NCI-H1694 (cell line): ENCODE results near the gene ANKRD33B.
"Not testable (repeated sequence)": the region's sequence is repeated elsewhere in the genome, so short reads cannot be mapped to it uniquely, and the experiment has no call there.

Source experiments
- DNase-seq: peaks from one replicate; lab custom pipeline; 2025; lab: John Stamatoyannopoulos, UW

Gene ANKRD33B

GRCh38 chr5:10559151-10559550 lies 4.7 kb upstream of the ANKRD33B start:
- DNase-seq = no peak

- DNase-seq = no peak
These were observed 4.0 kb upstream of the ANKRD33B start for GRCh38 chr5:10559871-10560270.

GRCh38 chr5:10562201-10563109 lies 1.4 kb upstream of the ANKRD33B start:
- DNase-seq = no peak

- DNase-seq = no peak
These were observed 543 bp upstream of the ANKRD33B start for GRCh38 chr5:10563110-10563944.

GRCh38 chr5:10564838-10565784 lies 1.2 kb downstream of the ANKRD33B start:
- DNase-seq = no peak

GRCh38 chr5:10565785-10566542 lies 2.1 kb downstream of the ANKRD33B start:
- no peak for DNase-seq

GRCh38 chr5:10566543-10567068 lies 2.7 kb downstream of the ANKRD33B start:
- DNase-seq = no peak

GRCh38 chr5:10567121-10567591 lies 3.3 kb downstream of the ANKRD33B start:
- no peak for DNase-seq

- no peak for DNase-seq
These were observed 4.0 kb downstream of the ANKRD33B start for GRCh38 chr5:10567781-10568321.

GRCh38 chr5:10570540-10570939 lies 6.7 kb downstream of the ANKRD33B start:
- DNase-seq = not testable (repeated sequence)

GRCh38 chr5:10572451-10572850 lies 8.6 kb downstream of the ANKRD33B start:
- no peak for DNase-seq

- no peak for DNase-seq
These were observed 9.7 kb downstream of the ANKRD33B start for GRCh38 chr5:10573487-10574145.

- not testable (repeated sequence) for DNase-seq
These were observed 11.0 kb downstream of the ANKRD33B start for GRCh38 chr5:10574879-10575278.

- no peak for DNase-seq
These were observed 12.4 kb downstream of the ANKRD33B start for GRCh38 chr5:10576121-10576789.

GRCh38 chr5:10576790-10577189 lies 12.9 kb downstream of the ANKRD33B start:
- no peak for DNase-seq

GRCh38 chr5:10577371-10578292 lies 13.8 kb downstream of the ANKRD33B start:
- no peak for DNase-seq

GRCh38 chr5:10578293-10578665 lies 14.4 kb downstream of the ANKRD33B start:
- DNase-seq = no peak

GRCh38 chr5:10578869-10579268 lies 15.0 kb downstream of the ANKRD33B start:
- no peak for DNase-seq
